Eye (tissue), 1 donor: ENCODE data around the gene METTL27.
A peak's percentile ranks its signal among the peaks of the same experiment; 100 is the strongest.
"Not testable (repeated sequence)": the region's sequence is repeated elsewhere in the genome, so short reads cannot be mapped to it uniquely, and the experiment has no call there.

Experiments
- DNase-seq: peaks from one replicate; pipeline ENCODE4 v3.0.0-alpha.2; 2015

The METTL27 gene

GRCh38 chr7:73869011-73869798, 26.9 kb upstream of the METTL27 start:
- DNase-seq = peak; percentile 60

DNA sequence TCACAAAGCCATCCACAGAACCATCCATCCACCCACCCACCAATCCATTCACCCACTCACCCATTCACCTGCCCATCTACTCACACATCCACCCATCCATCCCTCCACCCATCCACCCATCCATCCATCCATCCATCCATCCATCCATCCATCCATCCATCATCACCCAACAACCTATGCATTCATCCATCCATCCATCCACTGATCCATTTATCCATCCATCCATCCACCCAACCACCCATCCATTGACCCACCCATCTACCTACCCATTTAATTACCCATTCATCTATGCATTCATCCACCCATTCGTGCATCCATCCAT, 24.1 kb upstream of the METTL27 start:
- no peak for DNase-seq

DNA sequence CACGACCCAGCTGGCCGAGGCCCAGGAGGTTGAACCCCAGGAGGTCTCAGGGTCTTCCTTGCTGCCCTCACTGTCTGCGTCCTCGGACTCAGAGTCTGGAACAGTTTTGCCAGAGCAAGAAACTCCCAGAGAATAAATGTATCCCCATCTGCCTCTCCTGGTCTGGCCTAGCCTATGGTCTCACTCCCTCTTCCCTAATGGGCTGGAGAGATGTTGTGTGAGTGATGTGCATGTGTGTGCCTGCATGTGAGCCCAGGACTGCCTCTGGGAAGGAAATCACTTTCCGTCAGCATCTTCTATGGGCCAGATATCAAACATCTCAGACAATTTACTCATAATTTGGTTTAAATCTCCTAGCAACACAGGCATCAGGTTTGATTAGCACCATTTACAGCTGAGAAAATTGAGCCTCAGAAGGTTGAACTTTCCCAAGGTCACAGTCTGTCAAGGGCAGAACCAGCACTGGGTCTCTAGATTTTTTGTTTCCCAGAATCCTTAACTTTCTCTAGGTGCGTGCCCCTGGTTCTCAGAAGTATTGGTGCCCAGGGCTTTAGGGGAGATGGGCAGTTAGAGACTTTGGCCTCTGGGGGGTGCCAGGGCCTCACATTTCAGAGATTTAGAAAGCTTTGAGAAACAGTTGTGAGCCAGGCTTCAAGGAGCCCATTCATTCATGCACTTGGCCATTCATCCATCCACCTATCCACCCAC, 23.6 kb upstream of the METTL27 start:
- DNase-seq = peak; percentile 80

- no peak for DNase-seq
Observed at GRCh38 chr7:73864981-73865711, 22.8 kb upstream of the METTL27 start.

- DNase-seq = no peak
Observed at GRCh38 chr7:73861305-73861704, 19.0 kb upstream of the METTL27 start.

GRCh38 chr7:73860859-73861258, 18.5 kb upstream of the METTL27 start, which contains the start of gene TMEM270:
TMEM270 (plus strand) TSS chr7:73861159; CDS start chr7:73861195, 36 bp downstream.
- DNase-seq = no peak

DNA sequence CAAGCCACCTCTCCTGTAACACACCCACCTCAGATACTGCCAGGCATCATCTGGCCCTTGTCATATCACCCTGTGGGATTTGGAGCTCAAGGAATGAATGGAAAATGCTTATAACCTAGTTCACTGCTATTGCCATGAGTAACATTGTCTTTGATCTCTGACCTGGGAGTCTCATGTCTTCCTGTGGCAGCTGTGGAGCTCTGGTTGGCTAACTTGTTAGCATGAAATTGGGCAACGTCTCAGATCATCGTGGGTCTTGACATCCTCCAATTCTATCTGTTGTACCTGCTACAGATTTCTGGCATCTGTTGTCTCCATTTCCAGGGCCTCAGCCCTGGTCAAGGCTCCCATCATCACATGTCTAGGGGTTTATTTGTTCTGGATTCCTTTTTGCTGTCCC, 16.5 kb upstream of the METTL27 start:
- DNase-seq = no peak

GRCh38 chr7:73856941-73857340, 14.6 kb upstream of the METTL27 start:
- DNase-seq = no peak

DNA sequence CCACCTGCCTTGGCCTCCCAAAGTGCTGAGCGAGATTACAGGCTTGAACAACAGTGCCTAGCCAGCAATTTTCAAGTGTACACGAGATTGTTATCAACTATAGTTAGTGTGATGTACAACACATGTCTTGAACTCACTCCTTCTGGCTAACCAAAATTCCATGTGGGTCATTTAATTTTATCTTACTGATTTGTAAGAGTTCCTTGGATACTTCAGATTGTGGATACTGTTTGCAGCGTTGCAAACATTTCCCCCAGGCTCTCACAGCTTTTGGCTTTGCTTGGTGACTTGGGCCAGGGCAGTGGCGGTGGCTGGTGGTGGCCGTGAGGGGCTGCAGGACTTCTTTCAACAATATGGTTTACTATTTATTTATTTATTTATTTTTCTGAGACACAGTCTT, 10.2 kb upstream of the METTL27 start:
- no peak for DNase-seq

DNA sequence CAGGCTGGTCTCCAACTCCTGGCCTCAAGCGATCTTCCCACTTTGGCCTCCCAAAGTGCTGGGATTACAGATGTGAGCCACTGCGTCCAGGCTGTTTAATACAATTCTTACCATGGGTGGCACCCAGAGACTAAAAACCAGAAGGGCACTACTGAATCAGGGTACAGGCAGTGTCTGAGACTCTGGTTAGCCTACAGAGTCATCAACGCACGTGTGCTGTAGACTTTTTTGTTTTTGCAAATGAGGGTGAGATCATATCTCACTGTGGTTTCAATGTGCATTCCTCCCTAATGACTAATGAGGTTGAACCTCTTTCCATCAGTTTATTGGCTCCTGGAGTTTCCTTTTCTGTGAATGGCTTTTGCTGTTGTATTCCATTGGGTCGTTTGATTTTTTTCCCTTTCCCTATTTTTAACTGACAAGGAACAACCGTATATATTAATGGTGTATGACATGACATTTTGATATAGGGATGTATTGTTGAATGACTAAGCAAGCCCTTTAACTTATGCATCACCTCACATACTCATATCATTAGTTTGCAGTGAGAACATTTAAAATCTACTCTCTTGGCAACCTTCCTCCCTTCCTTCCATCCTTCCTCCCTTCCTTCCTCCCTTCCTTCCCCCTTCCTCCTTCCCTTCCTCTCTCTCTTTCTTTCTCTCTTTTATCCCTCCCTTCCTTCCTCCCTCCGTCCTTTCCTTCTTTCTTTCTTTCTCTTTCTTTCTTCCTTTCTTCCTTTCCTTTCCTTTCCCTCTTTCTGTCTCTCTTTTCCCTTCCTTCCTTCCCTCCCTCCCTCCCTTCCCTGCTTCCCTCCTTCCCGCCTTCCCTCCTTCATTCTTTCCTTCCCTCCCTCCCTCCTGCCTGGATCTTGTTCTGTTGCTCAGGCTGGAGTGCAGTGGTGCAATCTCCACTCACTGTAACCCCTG, 9.4 kb upstream of the METTL27 start:
- DNase-seq = peak; percentile 59

DNA sequence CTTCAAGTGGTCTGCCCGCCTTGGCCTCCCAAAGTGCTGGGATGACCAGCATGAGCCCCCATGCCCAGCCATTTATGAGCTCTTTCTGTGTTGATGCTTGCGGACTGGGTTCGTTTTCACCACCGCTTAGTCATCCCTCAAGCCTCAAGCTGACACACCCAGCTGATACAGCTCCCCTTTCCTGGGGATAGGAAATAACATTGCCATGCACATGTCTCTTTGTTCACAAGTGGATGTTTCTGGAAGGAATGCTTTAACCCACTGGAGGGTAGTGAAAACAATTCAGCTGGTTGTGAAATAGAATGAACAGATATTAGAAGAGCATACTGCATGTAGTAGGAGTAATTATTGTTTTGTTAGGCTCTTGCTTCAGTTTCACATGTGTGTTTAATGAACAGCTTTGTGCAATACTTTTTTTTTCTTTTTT, 8.5 kb upstream of the METTL27 start:
- DNase-seq = peak; percentile 48

GRCh38 chr7:73847941-73848723, 5.8 kb upstream of the METTL27 start:
- no peak for DNase-seq

DNA sequence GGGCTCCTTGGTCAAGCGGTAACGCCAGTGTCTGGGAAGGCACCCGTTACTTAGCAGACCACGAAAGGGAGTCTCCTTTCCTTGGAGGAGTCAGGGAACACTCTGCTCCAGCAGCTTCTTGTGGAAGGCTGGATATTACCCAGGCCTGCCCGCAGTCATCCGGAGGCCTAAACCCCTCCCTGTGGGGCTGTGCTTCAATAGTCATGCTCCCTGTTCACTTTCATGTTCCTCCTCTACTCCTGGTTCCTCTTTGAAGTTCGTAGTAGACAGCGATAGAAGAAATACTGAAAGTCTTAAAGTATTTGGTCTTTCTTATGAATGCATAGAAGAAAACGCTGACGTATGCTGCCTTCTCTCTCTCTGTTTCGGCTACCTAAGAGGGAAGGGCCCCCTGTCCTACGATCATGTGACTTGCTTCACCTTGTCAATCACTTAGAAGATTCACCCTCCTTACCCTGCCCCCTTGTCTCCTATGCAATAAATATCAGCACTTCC, 3.4 kb upstream of the METTL27 start:
- not testable (repeated sequence) for DNase-seq

DNA sequence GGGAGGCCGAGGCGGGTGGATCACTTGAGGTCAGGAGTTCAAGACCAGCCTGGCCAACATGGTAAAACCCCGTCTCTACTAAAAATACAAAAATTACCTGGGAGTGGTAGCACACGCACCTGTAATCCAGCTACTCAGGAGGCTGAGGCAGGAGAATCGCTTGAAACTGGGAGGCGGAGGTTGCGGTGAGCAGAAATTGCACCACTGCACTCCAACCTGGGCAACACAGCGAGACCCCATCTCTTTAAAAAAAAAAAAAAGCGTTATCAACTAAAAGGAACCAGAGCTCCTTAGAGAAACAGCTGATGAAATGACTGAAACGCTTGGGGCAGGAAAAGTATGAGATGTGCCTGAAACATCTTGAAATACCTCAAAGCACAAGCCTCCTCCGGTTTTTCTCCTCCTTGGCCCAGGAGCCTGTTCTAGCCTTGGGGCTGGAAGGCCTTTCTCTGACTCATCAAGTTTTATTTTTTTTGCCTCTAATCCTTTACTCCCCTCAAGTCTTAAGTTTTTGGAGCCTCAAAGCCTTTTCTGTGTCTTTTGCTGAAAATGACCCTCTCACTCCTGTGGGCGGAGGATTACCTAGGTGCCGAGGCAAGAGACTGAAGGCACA, 2.6 kb upstream of the METTL27 start:
- DNase-seq = no peak

- no peak for DNase-seq
Observed at GRCh38 chr7:73844131-73844547, 1.8 kb upstream of the METTL27 start.

GRCh38 chr7:73841689-73842066, 638 bp downstream of the METTL27 start:
- no peak for DNase-seq

DNA sequence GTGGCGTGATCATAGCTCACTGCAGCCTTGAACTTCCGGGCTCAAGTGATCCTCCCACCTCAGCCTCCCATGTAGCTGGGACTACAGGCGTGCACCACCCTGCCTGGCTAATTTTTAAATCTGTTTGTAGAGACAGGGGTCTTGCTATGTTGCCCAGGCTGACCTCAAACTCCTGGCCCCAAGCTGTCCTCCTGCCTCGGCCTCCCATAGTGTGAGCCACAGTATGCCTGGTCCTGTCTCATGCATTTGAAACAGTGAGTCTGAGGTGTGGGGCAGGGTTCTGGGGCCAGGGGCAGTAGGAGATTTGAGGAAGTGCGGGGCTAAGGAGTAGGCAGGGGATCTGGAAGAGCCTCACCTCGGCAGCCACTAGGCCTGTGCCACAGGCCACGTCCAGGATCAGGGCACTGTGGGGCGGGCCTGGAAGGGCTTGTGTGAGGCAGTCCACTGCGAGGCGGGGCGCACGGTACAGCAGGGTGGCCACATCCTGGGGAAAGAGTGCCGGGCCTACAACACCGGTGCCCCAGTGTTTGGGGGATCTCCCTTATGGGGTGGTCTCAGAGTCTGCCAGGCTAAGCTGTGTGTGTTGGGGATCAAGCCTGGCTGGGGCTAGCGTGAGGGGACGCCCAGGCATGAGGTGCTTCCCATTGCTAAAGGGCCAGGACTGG, 1.5 kb downstream of the METTL27 start:
- no peak for DNase-seq

DNA sequence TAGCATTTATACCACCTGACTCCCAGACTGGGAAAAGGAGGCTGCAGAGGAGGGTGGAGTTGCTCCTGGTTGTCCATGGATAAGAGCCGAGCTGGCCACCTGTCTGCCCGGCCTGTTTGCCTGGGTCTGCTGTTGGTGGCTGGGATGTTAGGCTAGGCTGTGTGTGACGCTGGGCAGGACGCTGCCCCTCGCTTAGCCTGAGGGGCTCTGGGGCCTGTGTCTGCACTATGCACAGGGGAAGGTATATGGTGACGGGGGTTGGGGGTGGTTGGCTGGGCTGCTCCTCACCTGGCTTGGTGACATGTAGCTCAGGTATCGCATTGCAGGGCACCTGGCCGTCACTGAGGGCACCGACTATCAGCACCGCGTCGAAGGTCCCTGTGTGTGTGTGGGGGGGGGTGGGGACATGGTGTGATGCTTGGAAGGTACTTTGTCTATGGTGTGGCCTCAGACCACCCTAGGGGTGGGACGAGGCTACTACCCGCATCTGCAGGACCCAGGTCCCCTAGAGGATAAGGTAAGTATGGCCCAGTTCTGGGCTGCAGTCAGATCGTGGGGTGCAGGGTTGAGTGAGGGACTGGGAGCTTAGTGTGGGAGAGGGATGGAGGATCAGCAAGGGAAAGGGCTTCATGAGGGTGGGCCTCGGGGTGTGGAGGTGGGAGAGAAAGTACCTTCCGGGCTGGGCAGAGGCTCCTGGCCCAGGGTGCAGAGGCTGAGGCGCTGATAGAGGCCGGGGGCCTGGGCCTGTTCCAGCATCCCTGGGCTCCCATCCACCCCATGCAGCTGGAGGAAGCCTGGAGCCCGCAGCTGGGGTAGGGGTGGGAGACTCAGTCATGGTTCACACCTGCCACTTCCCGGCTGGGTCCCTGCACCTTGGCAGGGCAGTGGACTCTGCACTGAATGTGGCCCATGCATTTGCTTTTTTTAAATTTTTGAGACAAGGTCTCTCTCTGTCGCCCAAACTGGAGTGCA, 2.3 kb downstream of the METTL27 start:
- no peak for DNase-seq

GRCh38 chr7:73839290-73839689, 3.0 kb downstream of the METTL27 start:
- no peak for DNase-seq
